Measurements from ENCODE around the gene EIF2A.

DNA sequence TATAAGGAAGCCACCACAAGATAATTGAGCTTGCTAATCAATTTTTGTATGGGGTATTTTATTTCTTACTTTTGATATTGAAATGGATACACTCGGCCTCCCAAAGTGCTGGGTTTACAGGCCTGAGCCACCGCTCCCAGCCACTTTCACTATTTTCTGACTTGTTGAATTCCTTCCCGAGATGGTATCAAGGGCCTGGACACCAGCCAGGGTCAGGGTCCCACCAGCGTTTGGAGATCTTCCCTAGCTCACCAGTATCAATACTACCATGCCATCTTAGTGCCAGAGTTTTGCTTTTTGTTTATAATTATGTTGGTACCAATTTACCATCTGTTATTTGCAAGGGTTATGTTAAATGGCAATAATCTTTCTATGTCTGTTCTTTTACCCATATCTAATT, 51.1 kb downstream of the EIF2A start:
- TF ChIP-seq CTCF (IDR thresholded peaks at IDR 0.05; ENCODE audit: poor library complexity) (no peak), EZH2 (IDR thresholded peaks at IDR 0.05; ENCODE audit: borderline replicate concordance) (no peak), EZH2phosphoT487 (IDR thresholded peaks at IDR 0.05; ENCODE audit: low read depth, severe bottlenecking, unreplicated experiment) (no peak)

Data from hepatocyte (in vitro differentiated cells).